ENCODE results near the gene SVIL. TPM values are rescaled to one million over a fixed set of nuclear protein-coding genes. Genes with fewer than 3 reads are reported as not detected.
"Not testable (repeated sequence)": the region's sequence is repeated elsewhere in the genome, so short reads cannot be mapped to it uniquely, and the experiment has no call there.

The SVIL gene
- total RNA-seq, 4 donors from 2014 or later, result 785 to 1,099 (median 921) TPM

GRCh38 chr10:29627201-29628132 lies 7.3 kb downstream of the SVIL start:
- TF ChIP-seq CTCF (IDR thresholded peaks at IDR 0.05) (no peak), POLR2AphosphoS5 (IDR thresholded peaks at IDR 0.05) (peak in 1 of 2 donors; percentile 34)
- 47% methylated on average over 7 of the region's 7 CpGs for WGBS
- Histone ChIP-seq H3K9me3 (no peaks in the 10 kb centered on the region), H3K4me3 (no peak overlapping the region), H3K27ac (replicated peaks in 1 of 4) (peak overlapping the region; percentile 80 to 94 (median 88)), H3K27me3 (no peaks in the 10 kb centered on the region), H3K4me1 (peaks cover 30 to 100% (median 96%) of the 10 kb centered on the region in 4 donors), H3K36me3 (no peaks in the 10 kb centered on the region)
- intact Hi-C loops (cut with DNase I), result no loop called here
- no peak for DNase-seq (ENCODE audit: extremely low spot score)

- WGBS, result 72% methylated on average over 6 of the region's 6 CpGs
- peak overlapping the region; percentile 77 to 94 (median 84) for H3K27ac ChIP-seq (replicated peaks in 1 of 4)
- H3K27me3 ChIP-seq; DNase-seq (ENCODE audit: extremely low spot score); H3K36me3 ChIP-seq; H3K4me3 ChIP-seq; H3K9me3 ChIP-seq; intact Hi-C loops (cut with DNase I): not testable (repeated sequence)
- peaks cover 47 to 97% (median 94%) of the 10 kb centered on the region in 4 donors for H3K4me1 ChIP-seq
Measured at GRCh38 chr10:29624357-29624756, 10.4 kb downstream of the SVIL start.

GRCh38 chr10:29623797-29624196 lies 11.0 kb downstream of the SVIL start:
- H3K4me1 ChIP-seq, result peaks cover 49 to 97% (median 94%) of the 10 kb centered on the region in 4 donors

DNA sequence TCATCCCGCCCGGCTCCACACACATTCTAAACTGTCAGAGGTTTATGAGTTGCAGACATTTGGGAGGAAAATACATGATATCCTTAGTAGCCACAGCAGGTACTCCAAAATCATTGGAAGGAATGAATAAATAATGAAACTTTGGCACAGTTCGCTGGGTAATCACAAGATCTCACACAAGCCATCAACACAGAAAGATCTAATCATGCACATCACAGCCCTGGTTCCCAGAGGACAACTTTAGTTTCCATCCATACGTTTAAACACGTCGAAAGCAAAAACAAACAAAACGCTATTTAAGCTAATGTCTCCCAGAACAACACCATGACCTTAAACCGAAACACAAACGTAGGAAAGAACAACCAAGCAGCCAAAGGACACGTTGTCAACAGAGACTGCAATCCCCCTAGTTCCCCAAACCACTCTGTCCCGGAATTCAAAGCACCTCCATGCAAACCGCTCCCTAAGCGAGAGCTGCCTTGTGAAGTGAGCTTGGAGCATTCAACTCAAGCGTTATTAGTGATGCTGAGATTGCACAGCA lies 12.3 kb downstream of the SVIL start:
- peak overlapping the region in 2 of 4 donors; percentile 12 to 13 for H3K4me3 ChIP-seq
- intact Hi-C loops (cut with DNase I), result no loop called here
- peak overlapping the region; percentile 77 to 94 (median 84) for H3K27ac ChIP-seq (replicated peaks in 1 of 4)
- TF ChIP-seq POLR2A (IDR thresholded peaks at IDR 0.05; ENCODE audit: low read depth) (no peak), POLR2AphosphoS5 (IDR thresholded peaks at IDR 0.05) (peak; percentile 4 to 35), CTCF (IDR thresholded peaks at IDR 0.05) (no peak), EP300 (IDR thresholded peaks at IDR 0.05) (peak; percentile 34)
- H3K9me3 ChIP-seq, result no peaks in the 10 kb centered on the region
- 58% methylated on average over 14 of the region's 14 CpGs for WGBS
- no peaks in the 10 kb centered on the region for H3K36me3 ChIP-seq
- H3K4me1 ChIP-seq, result peaks cover 54 to 97% (median 94%) of the 10 kb centered on the region in 4 donors
- DNase-seq (ENCODE audit: extremely low spot score), result no peak
- H3K27me3 ChIP-seq, result no peaks in the 10 kb centered on the region

More at GRCh38 chr10:29623797-29624196, 11.0 kb downstream of the SVIL start:
- Histone ChIP-seq H3K9me3 (no peaks in the 10 kb centered on the region), H3K27ac (replicated peaks in 1 of 4) (peak overlapping the region; percentile 77 to 94 (median 84)), H3K27me3 (no peaks in the 10 kb centered on the region), H3K4me3 (no peak overlapping the region), H3K36me3 (no peaks in the 10 kb centered on the region)
- intact Hi-C loops (cut with DNase I), result no loop called here
- TF ChIP-seq POLR2A (IDR thresholded peaks at IDR 0.05; ENCODE audit: low read depth) (no peak), EP300 (IDR thresholded peaks at IDR 0.05) (no peak), CTCF (IDR thresholded peaks at IDR 0.05) (no peak), POLR2AphosphoS5 (IDR thresholded peaks at IDR 0.05) (peak in 1 of 2 donors; percentile 73)
- DNase-seq (ENCODE audit: extremely low spot score), result no peak
- WGBS, result 79% methylated on average over 4 of the region's 4 CpGs

DNA sequence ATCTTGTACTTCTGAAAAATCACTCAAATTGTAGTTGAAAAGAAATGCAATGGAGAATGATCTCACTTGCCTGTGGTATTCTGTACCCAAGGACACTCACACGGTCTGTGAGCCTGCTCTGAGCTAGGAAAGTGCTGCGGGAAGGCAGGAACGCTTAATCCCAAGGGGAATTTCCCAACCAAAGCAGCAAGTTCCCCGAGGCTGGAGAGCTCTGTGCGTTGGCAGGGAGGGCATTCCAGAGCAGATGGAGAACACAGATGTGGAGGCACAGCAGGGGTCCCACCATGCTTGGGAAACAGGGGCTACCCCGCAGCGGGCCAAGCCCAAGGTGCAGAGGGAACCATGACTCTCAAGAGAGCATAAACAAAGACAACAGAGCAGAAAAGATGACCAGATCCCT lies 13.6 kb downstream of the SVIL start:
- H3K9me3 ChIP-seq, result no peaks in the 10 kb centered on the region
- TF ChIP-seq EP300 (IDR thresholded peaks at IDR 0.05) (peak; percentile 86), CTCF (IDR thresholded peaks at IDR 0.05) (no peak), POLR2A (IDR thresholded peaks at IDR 0.05; ENCODE audit: low read depth) (no peak), POLR2AphosphoS5 (IDR thresholded peaks at IDR 0.05) (peak; percentile 79 to 85)
- WGBS, result 44% methylated on average over 7 of the region's 7 CpGs
- peak overlapping the region; percentile 80 to 94 (median 86) for H3K27ac ChIP-seq (replicated peaks in 1 of 4)
- peak overlapping the region in 1 of 4 donors; percentile 1 for H3K4me3 ChIP-seq
- no peak for DNase-seq (ENCODE audit: extremely low spot score)
- H3K36me3 ChIP-seq, result no peaks in the 10 kb centered on the region
- peaks cover 51 to 97% (median 92%) of the 10 kb centered on the region in 4 donors for H3K4me1 ChIP-seq
- H3K27me3 ChIP-seq, result no peaks in the 10 kb centered on the region
- intact Hi-C loops (cut with DNase I), result no loop called here

All from esophagus muscularis mucosa (tissue), 4 donors.